HG02623 (cell line): Measurements from ENCODE around the gene CXCR5.

Experiments used
- ATAC-seq: cut with Tn5 transposase; IDR thresholded peaks from one replicate; pipeline ENCODE4 v1.9.1; 2021; ENCODE audit warnings: moderate library complexity; ENCODE audit not compliant: unreplicated experiment

The CXCR5 gene

DNA sequence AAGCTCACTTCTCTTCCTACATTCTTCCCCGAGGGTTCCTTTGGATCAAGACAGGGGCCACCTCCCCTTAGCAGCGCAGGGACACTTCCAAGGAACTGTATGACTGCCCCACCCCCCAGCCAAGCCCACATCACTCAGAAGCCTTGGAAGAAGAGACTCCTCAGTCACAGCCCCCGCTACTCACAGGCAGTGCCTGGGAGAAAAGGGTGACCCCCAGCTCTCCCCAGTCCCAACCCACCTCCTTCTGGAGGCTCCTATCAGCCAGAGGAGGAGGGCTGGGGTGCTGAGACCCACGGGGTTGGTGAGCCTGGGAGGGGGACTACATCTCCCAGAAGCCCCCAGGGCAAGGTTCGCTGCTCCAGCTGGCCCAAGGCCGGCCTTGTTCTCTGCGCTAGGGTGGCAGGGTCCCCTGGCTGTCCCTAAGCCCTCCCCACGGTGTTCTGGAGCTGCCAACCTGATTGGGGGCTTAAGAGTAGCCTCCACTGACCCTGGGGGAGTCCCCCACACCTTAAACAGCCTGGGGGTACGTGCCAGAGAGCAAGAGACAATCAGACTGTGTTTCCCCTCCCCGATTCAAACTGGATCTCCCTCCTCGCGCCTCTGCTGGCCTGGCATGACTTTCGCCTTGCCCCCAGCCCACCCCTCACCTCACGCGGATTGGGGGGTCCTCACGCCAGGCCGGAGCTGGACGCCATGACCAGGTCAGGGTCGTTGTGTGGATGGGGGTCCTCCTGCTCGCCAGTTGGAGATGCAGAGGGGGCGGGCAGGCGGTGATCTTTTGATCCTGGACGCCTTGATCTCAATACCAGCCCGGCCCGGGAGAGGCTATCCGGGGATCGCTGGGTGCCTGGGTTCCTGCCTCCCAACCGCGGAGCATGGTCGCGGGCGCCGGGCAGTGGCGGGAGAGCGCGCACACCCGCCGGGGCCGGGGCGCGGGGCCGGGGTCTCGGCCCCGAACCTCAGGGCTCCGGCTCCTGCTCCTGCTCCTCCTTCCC lies 41.2 kb downstream of the CXCR5 start:
- ATAC-seq = no peak

- ATAC-seq = no peak
Measured at GRCh38 chr11:118927554-118928100, 43.9 kb downstream of the CXCR5 start.

DNA sequence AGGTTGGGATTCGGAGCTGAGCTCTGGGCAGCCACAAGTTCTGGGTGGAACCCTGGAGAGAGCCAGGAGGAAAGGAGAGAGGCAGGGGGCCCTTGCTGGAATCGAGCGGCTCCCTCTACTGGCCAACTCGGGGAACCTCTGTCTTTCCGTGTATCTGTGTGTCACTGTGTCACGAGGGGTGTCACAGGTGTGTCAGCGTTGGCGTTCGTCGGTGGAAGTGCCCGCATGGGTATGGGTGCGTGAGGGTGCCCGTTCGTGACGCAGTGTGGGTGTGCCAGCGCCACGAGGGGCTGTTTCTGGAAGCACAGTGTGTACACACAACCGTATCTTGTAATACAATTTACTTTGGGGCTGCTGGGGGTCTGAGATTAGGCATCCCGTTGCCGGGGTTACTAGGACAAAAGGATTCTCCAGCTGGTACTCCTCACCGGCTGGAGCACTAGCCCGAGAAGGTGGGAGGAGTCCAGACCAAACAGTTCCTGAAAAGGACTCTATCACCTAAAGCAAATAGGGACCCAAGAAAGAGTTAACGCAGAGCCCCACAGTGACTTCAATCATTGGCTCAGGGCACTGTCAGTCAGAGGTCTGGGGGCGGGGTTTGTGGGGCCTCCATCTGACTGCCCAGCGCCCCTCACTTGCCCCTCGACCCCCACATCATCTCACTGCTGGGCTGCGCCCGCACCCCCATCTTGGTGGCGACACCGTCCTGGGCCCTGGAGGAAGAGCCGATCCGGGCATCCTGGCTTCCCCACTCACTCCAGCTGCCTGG lies 44.6 kb downstream of the CXCR5 start:
- peak; percentile 31 for ATAC-seq

- no peak for ATAC-seq
Measured at GRCh38 chr11:118928870-118929500, 45.3 kb downstream of the CXCR5 start.

- no peak for ATAC-seq
Measured at GRCh38 chr11:118929501-118930093, 45.9 kb downstream of the CXCR5 start.

DNA sequence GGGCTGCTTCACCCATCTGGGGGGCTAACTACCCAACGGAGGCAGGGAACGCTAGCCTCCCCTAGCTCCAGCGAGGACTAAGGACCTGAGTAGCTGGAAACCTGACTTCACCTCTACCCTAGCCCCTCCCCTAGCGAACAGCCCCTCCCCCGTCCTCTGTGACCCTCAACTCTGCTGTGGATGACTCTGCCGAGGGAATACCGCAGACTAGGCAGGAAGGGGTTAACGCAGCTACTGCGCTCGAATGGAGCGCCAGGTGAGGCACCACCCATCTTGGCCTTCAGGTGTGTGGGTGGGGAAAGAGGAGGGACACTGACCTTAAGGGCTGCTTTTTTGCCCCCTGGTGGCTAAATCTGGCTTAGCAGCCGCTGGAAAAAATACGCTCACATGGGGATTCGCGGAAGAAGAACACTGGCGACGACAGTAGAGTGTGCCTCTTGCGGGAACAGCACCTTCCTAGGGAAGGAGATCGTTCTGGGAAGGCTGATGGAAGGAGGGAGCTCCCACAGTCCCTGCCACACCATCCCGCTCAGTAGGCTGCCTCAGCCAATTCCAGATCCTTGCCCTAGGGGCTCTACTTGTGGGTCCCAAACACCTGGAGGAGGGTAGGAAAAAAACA lies 46.5 kb downstream of the CXCR5 start:
- no peak for ATAC-seq

DNA sequence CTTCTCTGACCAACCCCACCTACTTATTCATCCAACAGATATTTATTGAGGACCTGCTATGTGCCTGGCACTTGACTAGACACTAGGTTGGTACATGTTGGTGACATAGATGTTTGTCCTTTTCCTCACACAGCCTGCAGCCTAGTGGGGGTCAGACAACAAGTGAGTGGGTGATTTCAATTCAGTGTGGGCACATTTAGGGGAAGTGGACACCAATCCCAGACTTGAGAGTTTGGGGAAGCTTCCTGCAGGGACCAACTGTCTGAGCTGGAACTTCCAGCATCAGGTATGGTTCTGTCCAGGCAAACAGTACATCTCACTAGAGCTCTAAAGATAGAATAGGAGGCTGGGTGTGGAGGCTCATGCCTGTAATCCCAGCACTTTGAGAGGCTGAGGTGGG lies 47.9 kb downstream of the CXCR5 start:
- ATAC-seq = no peak

GRCh38 chr11:118933486-118933885 lies 49.8 kb downstream of the CXCR5 start:
- no peak for ATAC-seq

DNA sequence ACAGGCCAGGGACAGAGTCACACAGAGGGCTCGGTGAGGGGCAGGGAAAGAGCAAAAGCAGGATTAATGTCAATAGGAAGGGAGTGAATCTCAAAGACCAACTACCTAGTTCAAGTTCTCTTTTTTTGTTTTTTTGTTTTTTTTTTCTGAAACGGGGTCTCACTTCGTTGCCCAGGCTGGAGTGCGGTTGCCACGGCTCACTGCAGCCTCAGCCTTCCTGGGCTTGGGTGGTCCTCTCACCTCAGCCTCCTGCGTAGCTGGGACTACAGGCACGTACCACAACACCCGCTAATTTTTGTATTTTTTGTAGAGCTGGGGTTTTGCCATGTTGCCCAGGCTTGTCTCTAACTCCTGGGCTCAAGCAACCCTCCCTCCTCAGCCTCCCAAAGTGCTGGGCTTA lies 51.7 kb downstream of the CXCR5 start:
- no peak for ATAC-seq

DNA sequence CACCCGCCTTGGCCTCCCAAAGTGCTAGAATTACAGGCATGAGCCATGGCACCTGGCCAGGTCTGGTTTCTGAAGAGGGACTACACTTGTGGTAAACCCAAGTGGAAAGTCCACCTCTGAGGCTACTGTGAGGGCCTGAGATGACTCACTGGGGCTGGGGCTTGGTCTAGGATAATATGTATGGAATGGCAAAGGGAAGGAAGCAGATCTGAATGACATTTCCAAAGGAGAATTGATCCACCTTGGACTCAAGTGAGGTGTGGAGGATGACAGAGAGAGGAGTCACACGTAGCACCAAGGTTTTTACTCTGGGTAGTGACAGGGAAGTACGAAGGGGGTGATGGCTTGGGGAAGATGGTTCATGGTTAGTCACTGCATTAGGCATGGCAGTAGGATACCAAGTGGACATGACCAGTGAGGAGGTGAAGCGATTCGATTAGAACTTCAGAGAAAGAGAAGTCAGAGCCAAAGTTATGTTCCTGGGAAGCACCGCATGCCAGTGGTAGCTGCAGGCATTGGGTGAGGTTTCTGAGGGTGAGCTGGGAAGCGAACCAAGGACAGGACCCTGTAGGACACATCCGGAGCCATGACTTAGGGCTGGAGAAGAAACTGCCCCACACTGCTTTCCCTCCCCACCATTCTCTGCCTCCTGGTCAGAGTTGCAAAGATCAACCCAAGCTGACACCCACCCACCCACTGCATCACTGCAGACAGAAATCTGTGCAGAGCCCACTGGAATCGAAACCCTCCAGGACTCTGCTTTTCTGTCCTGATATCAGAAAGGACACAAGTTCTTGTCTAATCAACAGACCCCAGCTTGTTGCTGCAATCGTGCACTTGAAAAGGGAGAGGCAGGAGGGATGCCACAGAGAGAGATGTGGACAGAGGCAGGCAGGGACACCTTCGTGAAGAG lies 55.1 kb downstream of the CXCR5 start:
- no peak for ATAC-seq

DNA sequence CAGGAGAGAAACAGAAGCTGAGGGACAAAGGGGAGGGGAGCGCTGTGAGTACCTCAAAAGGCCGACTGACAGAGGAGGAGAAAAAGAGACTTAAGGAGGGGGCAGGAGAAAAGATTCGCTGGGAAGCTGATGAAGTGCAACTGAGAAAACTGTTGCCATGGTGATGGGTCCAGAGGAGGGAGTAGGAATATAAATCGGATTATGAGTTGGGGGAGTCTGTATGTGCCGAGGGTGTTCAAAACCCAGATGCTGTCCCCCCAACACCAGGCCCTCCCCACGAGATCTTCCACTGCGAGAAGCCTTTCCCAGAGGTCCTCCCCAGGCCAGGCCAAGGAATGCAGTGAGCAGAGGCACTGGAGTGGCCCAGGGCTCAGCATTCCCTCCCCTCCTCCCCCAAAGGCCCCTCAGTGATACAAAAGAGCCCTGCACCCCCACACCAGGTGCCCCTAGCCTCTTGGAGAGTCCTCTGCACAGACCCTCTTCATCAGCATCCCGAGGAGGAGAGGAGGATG lies 55.8 kb downstream of the CXCR5 start:
- no peak for ATAC-seq

DNA sequence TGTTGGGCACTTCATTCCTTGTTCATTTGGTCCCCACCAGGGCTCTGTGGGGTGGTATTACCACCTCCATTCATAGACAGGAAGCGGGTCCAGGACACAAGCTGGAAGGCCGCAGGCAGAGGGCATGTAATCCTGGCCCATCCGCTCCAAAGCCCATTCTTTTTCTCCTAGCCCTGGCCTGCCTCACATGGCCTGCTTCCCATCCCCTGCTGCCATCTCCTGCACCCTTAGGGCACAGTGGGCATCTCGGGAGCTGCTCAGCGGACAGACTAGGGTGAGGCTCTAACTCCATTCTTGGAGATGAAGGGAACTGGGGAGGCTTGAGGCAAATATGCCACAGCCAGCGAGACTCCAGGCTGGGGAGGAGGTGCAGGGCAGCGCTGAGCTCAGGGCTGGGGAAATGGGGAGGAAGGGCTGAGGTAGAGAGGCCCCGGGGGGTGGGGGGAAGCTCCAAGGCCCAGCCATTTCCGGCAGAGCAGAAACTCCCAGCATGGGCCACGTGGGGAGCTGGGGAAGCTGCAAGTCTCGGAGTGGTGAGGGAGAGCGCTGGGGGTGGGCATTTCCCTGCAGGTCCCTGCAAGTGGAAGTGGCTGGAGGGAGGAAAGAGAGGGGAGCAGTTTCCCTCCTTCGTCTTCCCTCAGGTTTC lies 56.4 kb downstream of the CXCR5 start:
- ATAC-seq = no peak

DNA sequence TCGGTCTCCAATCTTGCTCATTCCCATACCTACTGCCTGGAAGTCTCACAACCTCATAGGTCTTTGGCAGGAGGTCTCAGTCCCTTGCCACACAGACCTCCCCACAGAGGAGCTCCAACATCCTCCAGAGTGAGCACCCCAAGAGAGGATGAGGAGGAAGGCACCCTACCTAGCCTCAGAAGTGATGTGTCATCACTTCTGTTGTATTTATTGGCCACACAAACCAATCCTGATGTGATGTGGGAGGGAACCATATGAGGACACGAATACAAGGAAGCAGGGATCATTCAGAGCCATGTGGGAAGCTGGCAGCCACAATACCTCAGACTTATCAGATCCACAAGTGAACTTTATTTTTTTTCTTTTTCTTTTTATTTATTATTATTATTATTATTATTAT lies 63.4 kb downstream of the CXCR5 start:
- no peak for ATAC-seq
